GM19452 (cell line): ENCODE results near the gene NME8.
"Not testable (repeated sequence)": the region's sequence is repeated elsewhere in the genome, so short reads cannot be mapped to it uniquely, and the experiment has no call there.

Experiments used
- ATAC-seq: cut with Tn5 transposase; IDR thresholded peaks from one replicate; pipeline ENCODE4 v1.9.1; 2021; ENCODE audit not compliant: unreplicated experiment

Gene NME8, protein sequence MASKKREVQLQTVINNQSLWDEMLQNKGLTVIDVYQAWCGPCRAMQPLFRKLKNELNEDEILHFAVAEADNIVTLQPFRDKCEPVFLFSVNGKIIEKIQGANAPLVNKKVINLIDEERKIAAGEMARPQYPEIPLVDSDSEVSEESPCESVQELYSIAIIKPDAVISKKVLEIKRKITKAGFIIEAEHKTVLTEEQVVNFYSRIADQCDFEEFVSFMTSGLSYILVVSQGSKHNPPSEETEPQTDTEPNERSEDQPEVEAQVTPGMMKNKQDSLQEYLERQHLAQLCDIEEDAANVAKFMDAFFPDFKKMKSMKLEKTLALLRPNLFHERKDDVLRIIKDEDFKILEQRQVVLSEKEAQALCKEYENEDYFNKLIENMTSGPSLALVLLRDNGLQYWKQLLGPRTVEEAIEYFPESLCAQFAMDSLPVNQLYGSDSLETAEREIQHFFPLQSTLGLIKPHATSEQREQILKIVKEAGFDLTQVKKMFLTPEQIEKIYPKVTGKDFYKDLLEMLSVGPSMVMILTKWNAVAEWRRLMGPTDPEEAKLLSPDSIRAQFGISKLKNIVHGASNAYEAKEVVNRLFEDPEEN

GRCh38 chr7:37848297-37848696 is at the start of gene NME8:
Gene NME8 (plus strand): TSS chr7:37848597. CDS start chr7:37850267, 1,670 bp downstream.
- no peak for ATAC-seq

GRCh38 chr7:37806152-37806551 is 42.2 kb upstream of the NME8 start:
- ATAC-seq = no peak

DNA sequence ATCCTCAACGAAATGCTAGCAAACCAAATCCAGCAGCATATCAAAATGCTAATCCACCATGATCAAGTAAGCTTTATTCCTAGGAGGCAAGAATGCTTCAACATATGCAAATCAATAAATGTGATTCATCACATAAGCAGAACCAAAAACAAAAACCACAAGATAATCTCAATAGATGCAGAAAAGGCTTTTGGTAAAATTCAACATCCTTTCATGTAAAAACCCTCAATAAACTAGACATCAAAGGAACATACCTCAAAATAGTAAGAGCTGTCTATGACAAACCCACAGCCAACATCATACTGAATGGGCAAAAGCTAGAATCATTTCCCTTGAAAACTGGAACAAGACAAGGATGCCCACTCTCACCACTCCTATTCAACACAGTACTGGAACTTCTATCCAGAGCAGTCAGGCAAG is 36.2 kb upstream of the NME8 start:
- ATAC-seq = not testable (repeated sequence)

DNA sequence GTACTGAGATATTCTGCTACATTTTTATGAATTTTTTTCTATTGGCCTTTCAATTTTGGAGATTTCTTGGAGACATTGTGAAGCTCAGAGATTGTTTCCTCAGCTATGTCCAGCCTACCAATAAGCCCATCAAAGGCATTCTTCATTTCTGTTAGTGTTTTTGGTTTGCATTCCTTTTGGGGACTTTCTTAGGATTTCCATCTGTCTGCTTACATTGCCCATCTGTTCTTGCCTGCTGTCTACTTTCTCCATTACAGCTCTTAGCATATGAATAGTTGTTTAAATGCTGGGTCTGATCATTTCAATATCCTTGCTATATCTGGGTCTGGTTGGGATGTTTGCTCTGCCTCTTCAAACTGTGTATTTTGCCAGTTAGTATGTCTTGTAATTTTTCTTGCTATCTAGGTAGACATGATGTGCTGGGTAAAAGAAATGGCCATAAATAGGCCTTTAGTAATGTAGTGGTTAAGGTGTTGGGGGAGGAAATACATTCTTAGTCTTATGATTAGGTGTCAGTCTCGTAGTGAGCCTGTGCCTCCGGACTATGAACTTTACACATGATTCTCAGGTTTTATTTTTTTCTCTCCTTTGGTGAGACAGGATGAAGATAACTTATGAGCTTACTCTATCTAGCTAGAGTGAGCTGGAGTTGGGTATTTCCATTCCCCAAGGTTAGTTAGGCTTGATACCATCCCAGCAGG is 32.6 kb upstream of the NME8 start:
- peak; percentile 93 for ATAC-seq

- no peak for ATAC-seq
Measured at GRCh38 chr7:37816922-37817590, 31.3 kb upstream of the NME8 start.

DNA sequence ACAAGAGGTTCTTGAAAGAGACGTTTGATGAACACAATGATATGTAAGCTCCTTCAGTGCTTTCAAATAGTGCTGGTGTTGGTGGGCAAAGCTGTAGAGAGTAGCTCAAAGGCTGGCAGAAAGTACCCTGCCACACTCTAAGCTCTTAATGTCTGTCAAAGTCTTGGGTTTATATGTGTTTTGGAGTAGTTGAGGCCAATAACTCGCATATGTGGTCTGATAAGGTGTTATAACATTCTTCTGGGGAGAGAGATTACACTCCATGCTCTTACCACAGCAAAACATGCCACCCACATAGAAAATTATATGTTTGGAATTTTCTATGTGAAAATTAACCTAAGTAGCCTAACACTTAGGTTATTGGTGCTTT is 30.8 kb upstream of the NME8 start:
- ATAC-seq = no peak

GRCh38 chr7:37817996-37818720 is 30.2 kb upstream of the NME8 start:
- no peak for ATAC-seq

GRCh38 chr7:37820708-37821468 is 27.5 kb upstream of the NME8 start:
- ATAC-seq = peak; percentile 62

- no peak for ATAC-seq
Measured at GRCh38 chr7:37822946-37823345, 25.5 kb upstream of the NME8 start.

GRCh38 chr7:37823557-37823956 is 24.8 kb upstream of the NME8 start:
- ATAC-seq = no peak

DNA sequence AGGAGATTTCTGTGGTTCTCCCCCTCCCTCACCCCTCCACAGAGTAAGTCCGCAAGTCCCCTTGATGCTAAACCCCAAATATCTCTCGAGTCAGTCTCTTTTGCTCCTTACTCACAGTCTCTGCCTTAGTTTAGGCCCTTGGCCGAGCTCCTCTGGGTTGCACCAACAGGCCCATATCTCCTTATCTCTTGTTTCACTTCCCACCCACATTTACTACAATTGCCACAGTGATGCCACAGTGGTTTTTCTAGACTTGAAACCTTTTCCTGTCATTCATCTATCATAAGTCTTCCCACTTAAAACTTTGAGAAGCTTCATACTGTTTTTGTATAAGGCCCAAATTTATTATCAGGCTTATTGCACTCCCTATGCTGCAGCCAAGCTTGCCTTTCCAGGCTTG is 23.4 kb upstream of the NME8 start:
- ATAC-seq = no peak

GRCh38 chr7:37826825-37827224 is 21.6 kb upstream of the NME8 start:
- ATAC-seq = no peak

GRCh38 chr7:37831244-37831643 is 17.2 kb upstream of the NME8 start:
- no peak for ATAC-seq

- peak; percentile 96 for ATAC-seq
Measured at GRCh38 chr7:37832194-37832593, 16.2 kb upstream of the NME8 start.

DNA sequence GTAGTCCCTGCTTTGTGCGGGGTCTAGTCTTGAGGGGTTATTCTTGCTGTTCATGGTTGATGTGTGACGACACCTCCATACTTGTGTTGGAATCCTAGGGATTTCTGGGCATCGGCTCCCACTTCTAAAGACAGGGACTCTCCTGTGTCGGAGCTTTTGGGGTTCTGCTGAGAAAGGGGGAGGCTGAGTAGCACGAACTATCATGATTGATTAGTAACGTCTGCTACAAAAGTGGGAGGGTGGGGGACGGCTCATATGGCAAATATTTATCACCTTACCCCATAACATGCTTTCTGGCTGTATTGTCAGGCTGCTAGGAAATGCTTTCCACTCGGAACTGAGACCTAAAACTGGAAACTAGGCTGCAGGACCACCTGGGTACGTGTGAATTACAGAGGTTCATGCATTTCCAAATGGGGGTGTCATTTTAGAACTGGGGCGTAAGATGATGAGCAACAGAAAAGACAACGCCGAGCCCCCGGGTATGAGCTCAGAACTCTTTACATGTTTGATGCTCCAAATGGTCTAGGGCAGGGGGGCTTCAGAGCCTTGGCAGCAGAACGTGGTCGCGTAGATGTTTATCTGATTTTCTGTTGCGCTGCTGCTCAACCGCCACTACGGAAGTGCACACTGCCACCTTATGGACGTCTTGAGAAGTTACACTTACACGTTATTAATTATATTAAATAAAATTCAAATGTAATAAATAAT is 15.1 kb upstream of the NME8 start:
- ATAC-seq = no peak

DNA sequence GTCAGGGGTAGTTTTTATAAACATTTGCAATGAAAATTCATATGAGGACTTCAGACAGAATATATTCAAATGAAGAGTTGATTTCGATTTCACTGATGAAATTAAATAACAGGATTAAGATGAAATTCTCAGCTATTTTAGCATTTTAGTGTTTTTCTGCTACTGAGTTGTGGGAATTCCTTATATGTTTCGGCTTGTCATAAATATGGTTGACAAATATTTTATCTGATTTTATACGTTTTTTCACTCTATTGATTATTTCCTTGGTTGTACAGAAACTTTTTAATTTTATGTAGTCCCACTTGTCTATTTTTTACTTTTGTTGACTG is 14.6 kb upstream of the NME8 start:
- ATAC-seq = no peak

DNA sequence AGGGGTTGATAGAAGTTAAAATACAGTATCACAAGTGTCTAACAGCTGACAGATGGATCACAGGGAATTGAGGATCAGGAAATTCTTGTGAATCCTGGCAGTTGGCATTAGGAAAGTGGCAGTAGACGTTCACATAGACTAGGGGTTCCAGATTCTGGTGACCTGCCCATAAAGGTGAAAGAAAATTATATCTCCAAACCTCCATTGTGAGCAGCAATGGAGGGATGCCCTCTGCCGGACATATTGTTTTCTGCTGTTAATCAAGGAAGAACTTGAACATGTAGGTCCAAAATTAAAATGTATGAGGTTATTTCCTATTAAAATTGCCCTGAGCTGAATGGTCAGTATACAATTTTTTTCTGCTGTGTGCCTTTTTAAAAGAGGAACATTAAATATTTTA is 5.1 kb downstream of the NME8 start:
- no peak for ATAC-seq

GRCh38 chr7:37882086-37882485 is 33.7 kb downstream of the NME8 start:
- no peak for ATAC-seq

GRCh38 chr7:37893359-37893758 is 45.0 kb downstream of the NME8 start:
- no peak for ATAC-seq

- no peak for ATAC-seq
Measured at GRCh38 chr7:37894671-37895070, 46.3 kb downstream of the NME8 start.
